Bronchial epithelial cell (primary cell): ENCODE results near the gene UBE2O. TPM values are rescaled to one million over a fixed set of nuclear protein-coding genes. Genes with fewer than 3 reads are reported as not detected.

ENCODE experiments used
- DNase-seq: peaks from one replicate; pipeline ENCODE4 v3.0.0-alpha.2; 2010; ENCODE audit warnings: low read depth
- FAIRE-seq: peaks from 2 replicates; lab custom pipeline; 2011; peaks lifted over from hg19 to GRCh38; lab: Jason Lieb, UNC
- H3K27me3 ChIP-seq: 2 replicates; pipeline ENCODE4 v1.5.1; 2011; ENCODE audit warnings: low read length; ENCODE audit not compliant: control insufficient read depth, insufficient read depth
- H3K36me3 ChIP-seq: 2 replicates; pipeline ENCODE4 v1.5.1; 2011; ENCODE audit warnings: low read length; ENCODE audit not compliant: control insufficient read depth, insufficient read depth
- H3K4me3 ChIP-seq: 2 replicates; pipeline ENCODE4 v1.5.1; 2011; ENCODE audit warnings: mild to moderate bottlenecking, low read depth, low read length, control low read depth
- CTCF ChIP-seq: IDR thresholded peaks from 2 replicates; pipeline ENCODE4 v1.5.1; 2011; ENCODE audit warnings: mild to moderate bottlenecking, moderate library complexity, low read length, control low read depth, inconsistent platforms; ENCODE audit not compliant: insufficient read depth, severe bottlenecking
- total RNA-seq: library from RNA; depleted of rRNA; stranded (reverse); fragments of >200 nt; gene quantifications from 2 replicates; pipeline ENCODE4 v1.2.1, GENCODE V29; 2014

Gene UBE2O
- total RNA-seq, 1 donor from 2014 or later = 15.8 TPM

- Histone ChIP-seq H3K27me3 (no peaks in the 10 kb centered on the region), H3K4me3 (no peak overlapping the region), H3K36me3 (peaks cover 7% of the 10 kb centered on the region)
- FAIRE-seq = no peak
- no peak for TF ChIP-seq CTCF
- no peak for DNase-seq
These were observed 42.9 kb upstream of the UBE2O start for GRCh38 chr17:76495663-76496400.

- no peak for FAIRE-seq
- TF ChIP-seq CTCF = no peak
- no peak for DNase-seq
- Histone ChIP-seq H3K27me3 (no peaks in the 10 kb centered on the region), H3K4me3 (no peak overlapping the region), H3K36me3 (peaks cover 7% of the 10 kb centered on the region)
These were observed 40.7 kb upstream of the UBE2O start for GRCh38 chr17:76493505-76494167.

GRCh38 chr17:76492989-76493501 lies 40.1 kb upstream of the UBE2O start:
- H3K36me3 ChIP-seq = peaks cover 7% of the 10 kb centered on the region
- no peak overlapping the region for H3K4me3 ChIP-seq
- DNase-seq (peak; percentile 71), FAIRE-seq (no peak)
- TF ChIP-seq CTCF = no peak
- H3K27me3 ChIP-seq = no peaks in the 10 kb centered on the region

- FAIRE-seq (no peak), DNase-seq (no peak)
These were observed 39.4 kb upstream of the UBE2O start for GRCh38 chr17:76492123-76492988.

More at GRCh38 chr17:76492123-76492988, 39.4 kb upstream of the UBE2O start:
- Histone ChIP-seq H3K4me3 (no peak overlapping the region), H3K36me3 (peaks cover 9% of the 10 kb centered on the region), H3K27me3 (no peaks in the 10 kb centered on the region)
- no peak for TF ChIP-seq CTCF
